H1 (cell line): ENCODE results near the gene MAML3. TPM values are rescaled to one million over a fixed set of nuclear protein-coding genes. Genes with fewer than 3 reads are reported as not detected.

ENCODE experiments used
- CBX5 ChIP-seq: fragments of 300-800, 300-1000 bp; sonication (generic); IDR thresholded peaks from 2 replicates; pipeline ENCODE4 v1.7.1; 2016; ENCODE audit warnings: antibody characterized with exemption, low read length, low read depth
- CHD7 ChIP-seq: fragments of 300-600 bp; sonication (generic); IDR thresholded peaks from 2 replicates; pipeline ENCODE4 v1.7.1; 2012; ENCODE audit warnings: low read length, moderate library complexity, mild to moderate bottlenecking, inconsistent platforms; ENCODE audit not compliant: insufficient replicate concordance
- CTCF ChIP-seq, 3 experiments: IDR thresholded peaks; 1 replicate in 2 of 3; 2 replicates in 1 of 3; pipeline versions ENCODE4 v1.5.1 to v1.6.1; 2011; ENCODE audit warnings: low read length in 3 of 3, mild to moderate bottlenecking in 3 of 3, inconsistent platforms in 2 of 3, low read depth in 1 of 3, moderate library complexity in 1 of 3; ENCODE audit not compliant: insufficient read depth in 1 of 3; ENCODE audit errors: control extremely low read depth in 1 of 3
- GABPA ChIP-seq: IDR thresholded peaks from 2 replicates; pipeline ENCODE4 v1.6.1; 2011; ENCODE audit warnings: mild to moderate bottlenecking, low read length, moderate library complexity, borderline replicate concordance; ENCODE audit not compliant: insufficient read depth
- GTF2F1 ChIP-seq: IDR thresholded peaks from 2 replicates; pipeline ENCODE4 v1.6.1; 2012; ENCODE audit warnings: low read depth, low read length, improper control_type of control experiment, borderline replicate concordance
- PHF8 ChIP-seq: fragments of 200-600 bp; sonication (generic); conservative IDR thresholded peaks from 2 replicates; pipeline ENCODE4 v1.7.1; 2012; ENCODE audit warnings: low read depth, mild to moderate bottlenecking, inconsistent platforms, low read length, moderate library complexity
- POU5F1 ChIP-seq: IDR thresholded peaks from 2 replicates; pipeline ENCODE4 v1.6.1; 2011; ENCODE audit warnings: low read depth, mild to moderate bottlenecking, low read length, moderate library complexity
- RAD21 ChIP-seq, 2 experiments: IDR thresholded peaks in 1 of 2; conservative IDR thresholded peaks in 1 of 2; 2 replicates each; pipeline ENCODE4 v1.6.1; 2011; ENCODE audit warnings: low read depth in 2 of 2, low read length in 2 of 2, improper control_type of control experiment in 1 of 2, inconsistent platforms in 1 of 2, mild to moderate bottlenecking in 1 of 2, moderate library complexity in 1 of 2
- SP4 ChIP-seq: IDR thresholded peaks from 2 replicates; pipeline ENCODE4 v1.6.1; 2012; ENCODE audit warnings: low read length, inconsistent platforms
- polyA plus RNA-seq, 7 experiments: library from polyadenylated mRNA; depleted of rRNA in 3 of 7; stranded (reverse) in 5 of 7; unstranded in 2 of 7; fragments of >200 nt in 5 of 7; fragments of 200-250 nt in 2 of 7; gene quantifications; 1 replicate in 5 of 7; 2 replicates in 1 of 7; 4 replicates in 1 of 7; pipeline versions ENCODE4 v1.2.1 to v1.2.3, GENCODE V29; 2011 to 2013; ENCODE audit warnings: missing spikeins in 2 of 7, mixed read lengths in 2 of 7
- total RNA-seq: library from RNA; stranded (reverse); fragmentation: NEBNext Ultra II Directional; extraction: Animal tissue kit (Norgen Biotek cat#: 25700); gene quantifications from 2 replicates; pipeline ENCODE4 v1.2.1, GENCODE V29; 2021

Gene MAML3
- total and polyA plus RNA-seq, 2 of the 8 experiments (the other 6 are each of a cell fraction or from before 2014, with no cell fraction given), result 2.1 to 5.7 TPM

GRCh38 chr4:139709660-139710059 is 444.3 kb downstream of the MAML3 start (continued):
- no peak for TF ChIP-seq CHD7
- TF ChIP-seq CTCF (IDR thresholded peaks at IDR 0.05; ENCODE audit: control extremely low read depth in 1 of 3, insufficient read depth in 1 of 3, low read depth in 1 of 3, low read length in 3 of 3), result no peak
- no peak for TF ChIP-seq GTF2F1
- no peak for TF ChIP-seq SP4
- no peak for TF ChIP-seq POU5F1
- no peak for TF ChIP-seq CBX5
- TF ChIP-seq RAD21 (IDR thresholded peaks at IDR 0.05 in 1 of 2, conservative IDR thresholded peaks at IDR 0.05 in 1 of 2; ENCODE audit: low read depth in 2 of 2, low read length in 2 of 2), result no peak
- TF ChIP-seq PHF8, result no peak
- no peak for TF ChIP-seq GABPA
